GM12878 (cell line): ENCODE results near the gene SPATA12. TPM values are rescaled to one million over a fixed set of nuclear protein-coding genes. Genes with fewer than 3 reads are reported as not detected.

Experiments used
- ATAC-seq: fragments of 200-7000 bp; cut with Tn5 transposase; 3 replicates; pipeline ENCODE4 v1.9.1; 2020; ENCODE audit warnings: mild to moderate bottlenecking, moderate library complexity
- BruUV-seq: library from RNA; stranded (reverse); fragments of 400-500 nt; replicated peaks from 2 replicates; lab custom pipeline; 2021; lab: Mats Ljungman, UMichigan
- CTCF ChIA-PET: fragments of 300-600 bp; sonication (Branson Sonifier 250); formaldehyde crosslinking; extraction: SDS; loops from one replicate; lab custom pipeline; 2021; ENCODE audit warnings: inconsistent platforms; lab: Yijun Ruan, JAX
- POLR2A ChIA-PET: fragments of 350-600 bp; formaldehyde crosslinking; extraction: SDS; loops from one replicate; lab custom pipeline; 2021; ENCODE audit warnings: inconsistent platforms; lab: Charles Lee
- RAD21 ChIA-PET: fragments of 300-600 bp; sonication (Branson Sonifier 250); formaldehyde crosslinking; loops from one replicate; lab custom pipeline; 2023; ENCODE audit warnings: antibody characterized with exemption; ENCODE audit not compliant: unreplicated experiment; lab: Charles Lee
- SMC1A ChIA-PET: fragments of 300-600 bp; sonication (Branson Sonifier 250); formaldehyde crosslinking; loops from one replicate; lab custom pipeline; 2023; ENCODE audit not compliant: unreplicated experiment, uncharacterized antibody; lab: Charles Lee
- DNase-seq: peaks from one replicate; pipeline ENCODE4 v3.0.0-alpha.2; 2011; ENCODE audit warnings: low read depth, low spot score
- FAIRE-seq: peaks from 3 replicates; lab custom pipeline; 2011; peaks lifted over from hg19 to GRCh38; lab: Jason Lieb, UNC
- H2AFZ ChIP-seq: 2 replicates; pipeline ENCODE4 v1.6.0; 2011; ENCODE audit warnings: low read depth, low read length, control low read depth; ENCODE audit not compliant: control insufficient read depth
- H3K27ac ChIP-seq: 2 replicates; pipeline ENCODE4 v1.5.1; 2011; ENCODE audit warnings: control low read depth; ENCODE audit not compliant: control insufficient read depth, insufficient read depth
- H3K27me3 ChIP-seq, 2 experiments: replicated peaks in 1 of 2; 2 replicates each; pipeline versions ENCODE4 v1.6.0 to v1.6.1; 2011; ENCODE audit warnings: low read length in 1 of 2; ENCODE audit not compliant: control insufficient read depth in 2 of 2, insufficient read depth in 2 of 2
- H3K36me3 ChIP-seq, 2 experiments: 2 replicates each; pipeline ENCODE4 v1.5.1; 2011; ENCODE audit warnings: low read length in 1 of 2; ENCODE audit not compliant: control insufficient read depth in 2 of 2, insufficient read depth in 2 of 2
- H3K4me1 ChIP-seq: 2 replicates; pipeline ENCODE4 v1.6.1; 2011; ENCODE audit warnings: mild to moderate bottlenecking, low read length, moderate library complexity, mixed read lengths; ENCODE audit not compliant: control insufficient read depth, insufficient read depth
- H3K4me2 ChIP-seq: 2 replicates; pipeline ENCODE4 v1.6.0; 2011; ENCODE audit warnings: control low read depth; ENCODE audit not compliant: control insufficient read depth, insufficient read depth
- H3K4me3 ChIP-seq: fragments of 200-600 bp; sonication (generic); 2 replicates; pipeline ENCODE4 v1.5.1; 2016
- H3K79me2 ChIP-seq: 2 replicates; pipeline ENCODE4 v1.6.0; 2011; ENCODE audit warnings: low read length; ENCODE audit not compliant: control insufficient read depth, insufficient read depth
- H3K9ac ChIP-seq: 2 replicates; pipeline ENCODE4 v1.8.0; 2011; ENCODE audit warnings: low read length, control low read depth, mixed read lengths; ENCODE audit not compliant: control insufficient read depth, insufficient read depth
- H3K9me3 ChIP-seq: replicated peaks from 3 replicates; pipeline ENCODE4 v1.5.1; 2011; ENCODE audit warnings: mild to moderate bottlenecking, low read length; ENCODE audit not compliant: control insufficient read depth, insufficient read depth
- H4K20me1 ChIP-seq: 2 replicates; pipeline ENCODE4 v1.6.0; 2011; ENCODE audit not compliant: control insufficient read depth, insufficient read depth
- BRCA1 ChIP-seq: IDR thresholded peaks from 2 replicates; pipeline ENCODE4 v1.6.1; 2011; ENCODE audit warnings: low read depth, low read length, improper control_type of control experiment
- CHD2 ChIP-seq: IDR thresholded peaks from 2 replicates; pipeline ENCODE4 v1.6.1; 2011; ENCODE audit warnings: low read depth, low read length, improper control_type of control experiment, borderline replicate concordance
- CREM ChIP-seq: IDR thresholded peaks from 2 replicates; pipeline ENCODE4 v1.6.1; 2014; ENCODE audit warnings: antibody characterized with exemption, low read depth
- FOXK2 ChIP-seq: fragments of 450-650 bp; IDR thresholded peaks from 2 replicates; pipeline ENCODE4 v1.6.1; 2017; ENCODE audit warnings: mild to moderate bottlenecking, moderate library complexity
- JUNB ChIP-seq: IDR thresholded peaks from 2 replicates; pipeline ENCODE4 v1.6.1; 2016; ENCODE audit warnings: antibody characterized with exemption, mild to moderate bottlenecking
- MEF2A ChIP-seq: IDR thresholded peaks from 2 replicates; pipeline ENCODE4 v1.6.1; 2011; ENCODE audit warnings: low read depth, mild to moderate bottlenecking, low read length, moderate library complexity; ENCODE audit not compliant: insufficient read depth
- MTA2 ChIP-seq: fragments of 450-650 bp; IDR thresholded peaks from 2 replicates; pipeline ENCODE4 v1.6.1; 2016; ENCODE audit warnings: low read depth, mild to moderate bottlenecking, moderate library complexity
- MTA3 ChIP-seq: IDR thresholded peaks from 2 replicates; pipeline ENCODE4 v1.6.1; 2012; ENCODE audit warnings: low read length, inconsistent platforms, borderline replicate concordance
- NBN ChIP-seq: fragments of 450-650 bp; IDR thresholded peaks from 2 replicates; pipeline ENCODE4 v1.6.1; 2016
- NR2C2 ChIP-seq: IDR thresholded peaks from 2 replicates; pipeline ENCODE4 v1.6.1; 2011; ENCODE audit warnings: borderline replicate concordance, low read depth; ENCODE audit not compliant: control insufficient read depth, insufficient read length
- SMC3 ChIP-seq: IDR thresholded peaks from 2 replicates; pipeline ENCODE4 v1.6.1; 2011; ENCODE audit warnings: low read length, improper control_type of control experiment, borderline replicate concordance
- TARDBP ChIP-seq: IDR thresholded peaks from 2 replicates; pipeline ENCODE4 v1.6.1; 2016; ENCODE audit warnings: borderline replicate concordance
- YY1 ChIP-seq: IDR thresholded peaks from 2 replicates; pipeline ENCODE4 v1.6.1; 2011; ENCODE audit warnings: low read depth, mild to moderate bottlenecking, low read length
- ZBED1 ChIP-seq: IDR thresholded peaks from 2 replicates; pipeline ENCODE4 v1.6.1; 2016; ENCODE audit warnings: borderline replicate concordance
- ZNF384 ChIP-seq: IDR thresholded peaks from 2 replicates; pipeline ENCODE4 v1.6.1; 2012; ENCODE audit warnings: low read depth, mild to moderate bottlenecking, low read length, improper control_type of control experiment, borderline replicate concordance
- ZNF622 ChIP-seq: fragments of 450-650 bp; IDR thresholded peaks from 2 replicates; pipeline ENCODE4 v1.6.1; 2017; ENCODE audit warnings: mild to moderate bottlenecking, inconsistent platforms
- WGBS: methylation state at CpG from one replicate; pipeline ENCODE4 v1.1.6; 2016; ENCODE audit warnings: low lambda C conversion rate; ENCODE audit not compliant: insufficient replicate concordance, insufficient coverage; ENCODE audit errors: missing lambda C conversion rate; 5-methylcytosine and 5-hydroxymethylcytosine counted together
- in situ Hi-C: fragments of 300-500 bp; cut with MboI; formaldehyde crosslinking; loops from 9 replicates; pipeline ENCODE4 v1.14.3; 2018; ENCODE audit warnings: mixed read lengths
- intact Hi-C: fragments of 100-400 bp; cut with micrococcal nuclease; formaldehyde crosslinking; loops from one replicate; pipeline ENCODE4 v1.14.2; 2022; ENCODE audit not compliant: unreplicated experiment
- polyA plus RNA-seq, 11 experiments: library from polyadenylated mRNA; depleted of rRNA in 4 of 11; unstranded in 6 of 11; stranded (reverse) in 5 of 11; fragments of >200 nt; fragmentation: Nextera tagmentation in 4 of 11; fragmentation: Illumina TruSeq in 1 of 11; extraction: Ambion mirVana in 4 of 11; extraction: Trizol in 1 of 11; gene quantifications; 1 replicate in 1 of 11; 2 replicates in 10 of 11; pipeline versions ENCODE4 v1.2.1 to v1.2.3, GENCODE V29; 2011 to 2016; ENCODE audit warnings: inconsistent platforms in 2 of 11, missing spikeins in 2 of 11, low read depth in 1 of 11
- total RNA-seq, 4 experiments: library from RNA; depleted of rRNA in 3 of 4; stranded (reverse); fragments of >200 nt in 3 of 4; fragmentation: Illumina TruSeq in 1 of 4; extraction: Trizol in 1 of 4; gene quantifications; 2 replicates each; pipeline versions ENCODE4 v1.2.1 to v1.2.3, GENCODE V29; 2013 to 2021
- TF ChIP-seq, protein P1 (sequence below): IDR thresholded peaks from 2 replicates; pipeline ENCODE4 v1.6.1; 2012; ENCODE audit warnings: mild to moderate bottlenecking, low read depth, low read length

SPATA12 gene
- total and polyA plus RNA-seq, 10 of the 15 experiments (the other 5 are each of a cell fraction or from before 2014, with no cell fraction given), result 0.03 to 0.69 (median 0.37) TPM

DNA sequence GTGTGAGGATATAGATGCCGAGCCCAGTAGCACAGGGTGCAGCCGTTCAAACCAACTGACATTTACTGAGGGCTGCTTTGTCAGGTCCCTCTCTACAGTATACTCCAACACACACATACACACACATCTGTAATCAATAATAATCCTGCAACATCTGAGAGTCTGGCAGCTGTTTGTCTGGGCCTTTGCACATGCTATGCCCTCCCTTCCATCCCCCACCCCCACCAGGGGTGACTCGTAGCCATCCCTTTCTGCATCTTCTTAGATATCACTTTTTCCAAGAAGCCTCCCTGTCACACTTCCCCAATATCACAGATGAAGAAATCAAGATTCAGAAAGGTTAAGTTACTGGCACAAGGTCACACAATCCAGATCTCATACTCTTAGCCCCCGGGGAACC, 13.7 kb downstream of the SPATA12 start (continued):
- no peak for TF ChIP-seq SMC3
- TF ChIP-seq TARDBP, result no peak
- no peak for TF ChIP-seq BRCA1
- no peak for TF ChIP-seq MEF2A
- TF ChIP-seq MTA2, result no peak
- no peak for TF ChIP-seq NBN
- no peak for TF ChIP-seq ZNF384
- no peak for TF ChIP-seq CREM

DNA sequence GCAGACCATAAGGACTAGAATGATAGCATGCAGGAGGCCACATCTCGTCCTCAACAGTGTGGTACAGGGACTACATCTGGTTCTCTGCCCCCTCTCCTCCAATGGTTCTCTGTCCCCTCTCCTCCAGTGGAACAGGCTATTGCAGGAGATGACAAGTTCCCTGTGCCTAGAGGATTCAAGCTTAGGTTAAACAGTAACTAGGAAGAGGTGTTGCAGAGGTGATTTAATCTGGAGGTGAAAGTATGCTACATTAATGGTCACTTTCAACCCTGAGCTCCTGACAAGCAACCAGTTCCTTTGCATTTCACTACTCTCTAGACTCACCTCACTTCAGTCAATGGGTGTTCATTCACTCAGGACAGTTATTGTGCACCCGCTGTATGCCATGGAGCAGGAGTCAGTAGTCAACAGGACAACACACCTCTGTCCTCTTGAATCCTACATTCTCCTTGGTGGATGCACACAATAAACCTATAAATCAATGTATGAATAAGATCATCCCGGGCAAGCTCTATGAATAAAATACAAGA, 16.0 kb downstream of the SPATA12 start:
- H4K20me1 ChIP-seq, result no peaks in the 10 kb centered on the region; the same call in 1 of the 2 replicates
- H2AFZ ChIP-seq, result no peak overlapping the region
- H3K79me2 ChIP-seq, result no peaks in the 10 kb centered on the region
- intact Hi-C loops (loop anchor here (5.0 to 10.0 kb wide), 2 partner anchors 79 to 272 kb away; partner anchors contain the start of gene ARHGEF3), in situ Hi-C loops (no loop called here)
- SMC1A ChIA-PET, result interaction anchor here (0.8 kb wide), 1 partner anchor 16 kb away, joined by 3 read pairs; no protein-coding TSS in a partner anchor
- no peak for DNase-seq
- CTCF ChIA-PET, result interaction anchor here (0.9 to 3.9 kb wide), 5 partner anchors 25 to 278 kb away, joined by 3 to 22 read pairs (median 5); no protein-coding TSS in a partner anchor
- H3K9ac ChIP-seq, result no peak overlapping the region
- no peak for ATAC-seq
- no peak overlapping the region for H3K4me3 ChIP-seq
- H3K36me3 ChIP-seq, result no peaks in the 10 kb centered on the region
- no peaks in the 10 kb centered on the region for H3K9me3 ChIP-seq
- no peak for FAIRE-seq
- H3K27me3 ChIP-seq, result peaks cover 3 to 16% of the 10 kb centered on the region in 2 experiments
- H3K27ac ChIP-seq, result no peak overlapping the region
- WGBS, result 59% methylated on average over 3 of the region's 3 CpGs
- RAD21 ChIA-PET, result no interaction called here
- no peak for TF ChIP-seq ZNF622
- TF ChIP-seq, protein P1, sequence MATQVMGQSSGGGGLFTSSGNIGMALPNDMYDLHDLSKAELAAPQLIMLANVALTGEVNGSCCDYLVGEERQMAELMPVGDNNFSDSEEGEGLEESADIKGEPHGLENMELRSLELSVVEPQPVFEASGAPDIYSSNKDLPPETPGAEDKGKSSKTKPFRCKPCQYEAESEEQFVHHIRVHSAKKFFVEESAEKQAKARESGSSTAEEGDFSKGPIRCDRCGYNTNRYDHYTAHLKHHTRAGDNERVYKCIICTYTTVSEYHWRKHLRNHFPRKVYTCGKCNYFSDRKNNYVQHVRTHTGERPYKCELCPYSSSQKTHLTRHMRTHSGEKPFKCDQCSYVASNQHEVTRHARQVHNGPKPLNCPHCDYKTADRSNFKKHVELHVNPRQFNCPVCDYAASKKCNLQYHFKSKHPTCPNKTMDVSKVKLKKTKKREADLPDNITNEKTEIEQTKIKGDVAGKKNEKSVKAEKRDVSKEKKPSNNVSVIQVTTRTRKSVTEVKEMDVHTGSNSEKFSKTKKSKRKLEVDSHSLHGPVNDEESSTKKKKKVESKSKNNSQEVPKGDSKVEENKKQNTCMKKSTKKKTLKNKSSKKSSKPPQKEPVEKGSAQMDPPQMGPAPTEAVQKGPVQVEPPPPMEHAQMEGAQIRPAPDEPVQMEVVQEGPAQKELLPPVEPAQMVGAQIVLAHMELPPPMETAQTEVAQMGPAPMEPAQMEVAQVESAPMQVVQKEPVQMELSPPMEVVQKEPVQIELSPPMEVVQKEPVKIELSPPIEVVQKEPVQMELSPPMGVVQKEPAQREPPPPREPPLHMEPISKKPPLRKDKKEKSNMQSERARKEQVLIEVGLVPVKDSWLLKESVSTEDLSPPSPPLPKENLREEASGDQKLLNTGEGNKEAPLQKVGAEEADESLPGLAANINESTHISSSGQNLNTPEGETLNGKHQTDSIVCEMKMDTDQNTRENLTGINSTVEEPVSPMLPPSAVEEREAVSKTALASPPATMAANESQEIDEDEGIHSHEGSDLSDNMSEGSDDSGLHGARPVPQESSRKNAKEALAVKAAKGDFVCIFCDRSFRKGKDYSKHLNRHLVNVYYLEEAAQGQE, result no peak
- TF ChIP-seq CHD2, result no peak
- no peak for TF ChIP-seq MEF2A
- TF ChIP-seq YY1, result no peak
- no peak for TF ChIP-seq NR2C2
- TF ChIP-seq ZBED1, result no peak
- TF ChIP-seq FOXK2, result no peak
- no peak for TF ChIP-seq MTA3
- no peak for TF ChIP-seq JUNB
- no peak for TF ChIP-seq NBN
- BruUV-seq, result no TSS peak
- no peaks in the 10 kb centered on the region for H3K4me1 ChIP-seq
- POLR2A ChIA-PET, result interaction anchor here (0.6 kb wide), 1 partner anchor 14 kb away, joined by 3 read pairs; no protein-coding TSS in a partner anchor
- H3K4me2 ChIP-seq, result no peak overlapping the region
